Cardiac fibroblast (primary cell): Measurements from ENCODE around the gene MYOZ1.

ENCODE experiments used
- DNase-seq, 2 donors: peaks; one replicate each; pipeline versions ENCODE4 v3.0.0 to v3.0.0-alpha.2; 2010; ENCODE audit warnings: low read depth in 2 of 2
- H3K4me3 ChIP-seq, 2 donors: replicated peaks in 1 of 2; 1 replicate in 1 of 2; 2 replicates in 1 of 2; pipeline ENCODE4 v1.5.1; 2011; ENCODE audit warnings: low read depth in 2 of 2, low read length in 2 of 2, mild to moderate bottlenecking in 2 of 2, moderate library complexity in 1 of 2
- CTCF ChIP-seq: IDR thresholded peaks from one replicate; pipeline ENCODE4 v1.5.1; 2011; ENCODE audit warnings: low read depth, mild to moderate bottlenecking, low read length, inconsistent platforms

The MYOZ1 gene

GRCh38 chr10:73643362-73643761, 2.1 kb upstream of the MYOZ1 start:
- H3K4me3 ChIP-seq = no peak overlapping the region
- no peak for DNase-seq
- no peak for TF ChIP-seq CTCF

DNA sequence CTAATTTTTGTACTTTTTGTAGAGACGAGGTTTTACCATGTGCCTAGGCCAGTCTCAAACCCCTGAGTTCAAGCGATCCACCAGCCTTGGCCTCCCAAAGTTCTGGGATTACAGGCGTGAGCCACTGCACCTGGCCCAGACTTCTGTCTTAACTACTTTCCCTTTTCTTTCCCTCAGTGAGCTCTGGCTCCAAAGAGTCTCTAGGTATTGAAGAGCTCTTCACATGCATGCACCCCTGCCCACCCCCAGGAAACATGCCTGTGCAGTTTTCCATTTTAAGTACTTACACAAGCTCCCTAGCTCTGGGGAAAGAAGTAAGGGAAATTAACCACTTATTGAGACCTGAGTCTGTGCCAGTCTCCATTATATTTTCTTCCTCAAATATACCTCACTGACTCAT, 2.0 kb downstream of the MYOZ1 start:
- no peak for TF ChIP-seq CTCF
- H3K4me3 ChIP-seq = no peak overlapping the region
- DNase-seq = no peak

DNA sequence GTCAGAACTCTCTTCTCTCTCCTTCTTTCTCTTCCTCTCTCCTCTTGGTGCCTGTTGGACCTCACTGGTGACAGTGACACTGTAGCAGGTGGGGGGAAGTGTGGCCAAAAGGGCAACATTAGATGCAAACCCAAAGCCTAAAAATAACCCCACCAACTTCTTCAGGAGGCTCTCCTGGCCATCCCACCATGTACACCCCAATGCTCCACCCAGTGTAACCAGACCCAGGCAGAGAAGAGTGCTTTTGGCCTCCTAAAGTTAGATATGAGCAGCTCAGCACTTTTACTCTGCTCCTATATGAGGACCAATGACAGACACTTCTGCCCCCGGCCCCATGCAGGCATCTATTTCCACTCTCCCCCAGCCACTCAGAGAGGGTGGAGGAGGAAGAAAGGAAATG, 5.5 kb downstream of the MYOZ1 start:
- no peak overlapping the region for H3K4me3 ChIP-seq
- TF ChIP-seq CTCF = no peak
- no peak for DNase-seq

DNA sequence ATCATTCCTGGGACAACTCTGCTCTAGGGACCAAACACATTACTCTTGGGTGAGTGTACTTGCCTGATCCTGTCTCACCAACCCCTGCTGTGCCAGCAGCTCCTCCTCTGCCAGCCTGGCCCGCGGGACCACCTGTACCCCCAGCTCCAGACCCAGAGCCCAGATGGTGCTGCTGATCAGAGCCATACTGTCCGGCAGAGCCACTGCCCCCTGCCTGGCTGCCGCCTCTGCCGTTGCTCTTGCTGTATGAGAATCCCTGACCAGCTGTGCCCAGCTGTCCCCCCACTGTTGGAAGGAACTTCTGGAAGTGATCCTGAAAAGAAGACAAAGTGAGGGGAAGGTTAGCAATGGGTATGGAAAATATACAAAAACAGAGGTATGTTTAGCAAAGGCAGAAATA, 6.9 kb downstream of the MYOZ1 start:
- DNase-seq = no peak
- H3K4me3 ChIP-seq = no peak overlapping the region
- TF ChIP-seq CTCF = no peak

- TF ChIP-seq CTCF = no peak
- DNase-seq = no peak
- no peak overlapping the region for H3K4me3 ChIP-seq
Measured at GRCh38 chr10:73629165-73629564, 12.1 kb downstream of the MYOZ1 start.

DNA sequence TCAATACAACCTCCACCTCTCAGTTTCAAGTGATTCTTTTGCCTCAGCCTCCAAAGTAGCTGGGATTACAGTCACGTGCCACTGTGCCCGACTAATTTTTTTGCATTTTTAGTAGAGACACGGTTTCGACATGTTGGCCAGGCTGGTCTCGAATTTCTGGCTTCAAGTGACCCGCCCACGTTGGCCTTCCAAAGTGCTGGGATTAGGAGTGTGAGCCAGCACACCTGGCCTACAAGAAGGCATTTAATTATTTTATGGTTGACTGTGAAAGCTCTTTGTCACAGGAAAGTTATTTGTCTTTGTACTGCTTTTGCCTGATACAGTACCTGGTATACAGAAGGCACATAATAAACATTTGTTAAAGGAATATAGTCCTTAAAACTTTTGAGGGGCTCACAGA, 12.9 kb downstream of the MYOZ1 start:
- DNase-seq = no peak
- no peak for TF ChIP-seq CTCF
- no peak overlapping the region for H3K4me3 ChIP-seq

DNA sequence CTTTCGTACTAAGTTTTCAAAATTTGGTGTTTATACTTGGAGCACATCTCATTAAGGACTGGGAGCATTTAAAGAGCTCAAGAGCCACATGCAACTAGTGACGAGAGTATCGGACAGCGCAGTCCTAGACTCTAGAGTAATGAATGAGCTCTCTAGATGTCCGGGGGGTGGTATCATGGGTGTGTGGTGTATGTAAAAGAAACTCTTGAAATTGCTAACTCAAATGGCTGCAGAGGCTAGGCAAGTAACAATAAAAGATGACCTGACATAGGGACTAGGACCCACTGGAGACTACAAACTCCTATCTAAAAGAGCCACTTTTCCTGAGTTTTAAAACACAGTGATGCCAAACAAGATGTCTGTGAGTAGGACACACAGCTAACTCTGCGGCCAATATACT, 14.0 kb downstream of the MYOZ1 start:
- no peak for DNase-seq
- no peak overlapping the region for H3K4me3 ChIP-seq
- no peak for TF ChIP-seq CTCF
